HT-29 (cell line): ENCODE results near the gene TREM1. TPM values are rescaled to one million over a fixed set of nuclear protein-coding genes. Genes with fewer than 3 reads are reported as not detected.

ENCODE experiments used
- small RNA-seq: library from RNA; depleted of rRNA; stranded (forward); fragments of <200 nt; gene quantifications from one replicate; pipeline ENCODE3, GENCODE V24; 2014
- total RNA-seq: library from RNA; depleted of rRNA; stranded (reverse); fragments of >200 nt; shearing (Covaris generic); gene quantifications from 2 replicates; pipeline ENCODE4 v1.2.3, GENCODE V29; 2014; rRNA removed

Gene TREM1
- total RNA-seq, 1 experiment from 2014 or later: 0.18 TPM

Small RNAs within 50 kb of the gene (small RNA-seq; reads per million reads assigned to genes)
- gene AL391903.2 (not detected), gene AL391903.3 (not detected), gene RNA5SP207 (3.7 reads per million, percentile 79 among the genes with 10 or more reads in this experiment), gene RNU6-643P (not detected)

Other genes with a start within 250 kb of the TREM1 start
- gene UNC5CL, start 247.5 kb downstream of the TREM1 start, total RNA-seq: 1.1 and 4.2 TPM in 2 replicates
- gene TSPO2, start 244.2 kb downstream of the TREM1 start, total RNA-seq: not detected in 2 replicates
- not detected in 2 replicates for gene APOBEC2, start 233.5 kb downstream of the TREM1 start, total RNA-seq
- 14.5 and 20.2 TPM in 2 replicates for gene OARD1, start 214.3 kb downstream of the TREM1 start, total RNA-seq
- 18.5 and 21.8 TPM in 2 replicates for gene NFYA, start 213.7 kb downstream of the TREM1 start, total RNA-seq
- not detected in 2 replicates for gene TREML1, start 132.3 kb downstream of the TREM1 start, total RNA-seq
- gene TREM2, start 123.6 kb downstream of the TREM1 start, total RNA-seq: not detected in 2 replicates
- 3.1 and 3.3 TPM in 2 replicates for gene TREML2, start 85.5 kb downstream of the TREM1 start, total RNA-seq
- gene TREML4, start 58.3 kb downstream of the TREM1 start, total RNA-seq: not detected in 2 replicates
- gene NCR2, start 48.9 kb upstream of the TREM1 start, total RNA-seq: not detected in 2 replicates